ENCODE results near the gene TLE4. TPM values are rescaled to one million over a fixed set of nuclear protein-coding genes. Genes with fewer than 3 reads are reported as not detected.

TLE4 gene
- total RNA-seq, 1 experiment from 2014 or later, result 0.97 TPM

- Mint-ChIP-seq H3K27ac (ENCODE audit: unreplicated experiment) (no peak overlapping the region), H3K36me3 (ENCODE audit: insufficient read depth, unreplicated experiment) (no peaks in the 10 kb centered on the region), H3K4me3 (ENCODE audit: low read depth, unreplicated experiment) (no peak overlapping the region), H3K4me1 (ENCODE audit: low read depth, unreplicated experiment) (no peaks in the 10 kb centered on the region), H3K27me3 (ENCODE audit: unreplicated experiment) (no peaks in the 10 kb centered on the region), H3K9me3 (ENCODE audit: low read depth, unreplicated experiment) (peaks cover 13% of the 10 kb centered on the region)
- no peak for TF ChIP-seq CTCF (IDR thresholded peaks at IDR 0.05; ENCODE audit: unreplicated experiment)
- intact Hi-C loops (cut with micrococcal nuclease; ENCODE audit: unreplicated experiment), result no loop called here
- DNase-seq, result no peak
- BruUV-seq (replicated peaks), result no TSS peak
- CTCF ChIA-PET, result no interaction called here
Observed at GRCh38 chr9:79735023-79735779, 163.4 kb downstream of the TLE4 start.

- Mint-ChIP-seq H3K4me3 (ENCODE audit: low read depth, unreplicated experiment) (no peak overlapping the region), H3K27me3 (ENCODE audit: unreplicated experiment) (no peaks in the 10 kb centered on the region), H3K4me1 (ENCODE audit: low read depth, unreplicated experiment) (no peaks in the 10 kb centered on the region), H3K9me3 (ENCODE audit: low read depth, unreplicated experiment) (peaks cover 13% of the 10 kb centered on the region), H3K27ac (ENCODE audit: unreplicated experiment) (no peak overlapping the region), H3K36me3 (ENCODE audit: insufficient read depth, unreplicated experiment) (no peaks in the 10 kb centered on the region)
- no peak for TF ChIP-seq CTCF (IDR thresholded peaks at IDR 0.05; ENCODE audit: unreplicated experiment)
- no peak for DNase-seq
- no TSS peak for BruUV-seq (replicated peaks)
- intact Hi-C loops (cut with micrococcal nuclease; ENCODE audit: unreplicated experiment), result no loop called here
- CTCF ChIA-PET, result no interaction called here
Observed at GRCh38 chr9:79736051-79736450, 164.3 kb downstream of the TLE4 start.

GRCh38 chr9:79741381-79741780, 169.6 kb downstream of the TLE4 start:
- no peak overlapping the region for H3K27ac Mint-ChIP-seq (ENCODE audit: unreplicated experiment)
- intact Hi-C loops (cut with micrococcal nuclease; ENCODE audit: unreplicated experiment), result no loop called here
- CTCF ChIA-PET, result no interaction called here
- DNase-seq, result no peak
- no peaks in the 10 kb centered on the region for H3K27me3 Mint-ChIP-seq (ENCODE audit: unreplicated experiment)
- H3K4me3 Mint-ChIP-seq (ENCODE audit: low read depth, unreplicated experiment), result no peak overlapping the region
- no TSS peak for BruUV-seq (replicated peaks)
- H3K4me1 Mint-ChIP-seq (ENCODE audit: low read depth, unreplicated experiment), result no peaks in the 10 kb centered on the region
- no peak for TF ChIP-seq CTCF (IDR thresholded peaks at IDR 0.05; ENCODE audit: unreplicated experiment)
- H3K36me3 Mint-ChIP-seq (ENCODE audit: insufficient read depth, unreplicated experiment), result no peaks in the 10 kb centered on the region
- no peaks in the 10 kb centered on the region for H3K9me3 Mint-ChIP-seq (ENCODE audit: low read depth, unreplicated experiment)

GRCh38 chr9:79742110-79742721, 170.5 kb downstream of the TLE4 start:
- no peak for DNase-seq
- CTCF ChIA-PET, result no interaction called here
- H3K36me3 Mint-ChIP-seq (ENCODE audit: insufficient read depth, unreplicated experiment), result no peaks in the 10 kb centered on the region
- H3K9me3 Mint-ChIP-seq (ENCODE audit: low read depth, unreplicated experiment), result no peaks in the 10 kb centered on the region
- TF ChIP-seq CTCF (IDR thresholded peaks at IDR 0.05; ENCODE audit: unreplicated experiment), result no peak
- BruUV-seq (replicated peaks), result no TSS peak
- no peaks in the 10 kb centered on the region for H3K27me3 Mint-ChIP-seq (ENCODE audit: unreplicated experiment)
- H3K4me1 Mint-ChIP-seq (ENCODE audit: low read depth, unreplicated experiment), result no peaks in the 10 kb centered on the region
- H3K27ac Mint-ChIP-seq (ENCODE audit: unreplicated experiment), result no peak overlapping the region
- intact Hi-C loops (cut with micrococcal nuclease; ENCODE audit: unreplicated experiment), result no loop called here
- H3K4me3 Mint-ChIP-seq (ENCODE audit: low read depth, unreplicated experiment), result no peak overlapping the region
